B cell (primary cell): ENCODE measurements around the gene PLPPR1. TPM values are rescaled to one million over a fixed set of nuclear protein-coding genes. Genes with fewer than 3 reads are reported as not detected.

Source experiments
- ATAC-seq: fragments of 200-7000 bp; cut with Tn5 transposase; one replicate; pipeline ENCODE4 v1.10.0; 2021; ENCODE audit warnings: low read depth, mild to moderate bottlenecking, moderate number of reproducible peaks, moderate library complexity
- CTCF ChIA-PET: fragments of 350-600 bp; sonication (Branson Sonifier 250); formaldehyde crosslinking; loops from one replicate; lab custom pipeline; 2021; ENCODE audit warnings: antibody characterized with exemption, inconsistent platforms; lab: Charles Lee
- POLR2A ChIA-PET: fragments of 350-600 bp; sonication (Branson Sonifier 250); formaldehyde crosslinking; loops from one replicate; lab custom pipeline; 2021; ENCODE audit warnings: antibody characterized with exemption; lab: Charles Lee
- DNase-seq: peaks from one replicate; pipeline ENCODE4 v3.0.0; 2013
- H2AFZ ChIP-seq: 2 replicates; pipeline ENCODE4 v1.6.1; 2012; ENCODE audit warnings: mild to moderate bottlenecking, low read depth, low read length; ENCODE audit not compliant: insufficient read depth, poor library complexity, severe bottlenecking
- H3K27ac ChIP-seq, 2 donors: 1 replicate in 1 of 2; 2 replicates in 1 of 2; pipeline ENCODE4 v1.5.1; 2012 to 2013; ENCODE audit warnings: low read length in 2 of 2, mild to moderate bottlenecking in 2 of 2, moderate library complexity in 1 of 2
- H3K27me3 ChIP-seq, 4 experiments: fragments of 200-600 bp in 1 of 4; sonication (generic) in 1 of 4; replicated peaks in 1 of 4; 1 replicate in 2 of 4; 2 replicates in 2 of 4; pipeline versions ENCODE4 v1.6.1 to v1.7.0; 2013 to 2016; ENCODE audit warnings: low read length in 3 of 4, mild to moderate bottlenecking in 2 of 4, mixed read lengths in 1 of 4, moderate library complexity in 1 of 4; ENCODE audit not compliant: insufficient read depth in 4 of 4, control insufficient read depth in 3 of 4; ENCODE audit errors: control extremely low read depth in 1 of 4
- H3K36me3 ChIP-seq, 2 experiments: replicated peaks in 1 of 2; 1 replicate in 1 of 2; 2 replicates in 1 of 2; pipeline versions ENCODE4 v1.6.1 to v1.7.1; 2013; ENCODE audit warnings: low read length in 1 of 2; ENCODE audit not compliant: insufficient read depth in 2 of 2, control insufficient read depth in 1 of 2; ENCODE audit errors: control extremely low read depth in 1 of 2, extremely low read depth in 1 of 2
- H3K4me1 ChIP-seq, 2 donors: fragments of 200-600 bp in 1 of 2; sonication (generic) in 1 of 2; 1 replicate in 1 of 2; 2 replicates in 1 of 2; pipeline versions ENCODE4 v1.5.1 to v1.6.1; 2013 to 2017; ENCODE audit warnings: low read length in 2 of 2; ENCODE audit not compliant: control insufficient read depth in 2 of 2, insufficient read depth in 2 of 2
- H3K4me2 ChIP-seq: replicated peaks from 2 replicates; pipeline ENCODE3; 2012; ENCODE audit warnings: mild to moderate bottlenecking, low read depth, low read length; ENCODE audit not compliant: poor library complexity, severe bottlenecking
- H3K4me3 ChIP-seq, 5 experiments: fragments of 200-600 bp in 1 of 5; sonication (generic) in 1 of 5; 1 replicate in 3 of 5; 2 replicates in 2 of 5; pipeline versions ENCODE4 v1.5.1 to v1.7.0; 2011 to 2016; ENCODE audit warnings: low read length in 4 of 5, mild to moderate bottlenecking in 4 of 5, low read depth in 2 of 5, control low read depth in 1 of 5, moderate library complexity in 1 of 5; ENCODE audit not compliant: insufficient read depth in 1 of 5; ENCODE audit errors: control extremely low read depth in 1 of 5, extremely low read depth in 1 of 5
- H3K79me2 ChIP-seq: fragments of 200-600 bp; sonication (generic); one replicate; pipeline ENCODE4 v1.6.0; 2016; ENCODE audit warnings: low read length; ENCODE audit not compliant: control insufficient read depth, insufficient read depth
- H3K9ac ChIP-seq: fragments of 200-600 bp; sonication (generic); 2 replicates; pipeline ENCODE4 v1.6.1; 2017; ENCODE audit warnings: mild to moderate bottlenecking, low read length, moderate library complexity
- H3K9me3 ChIP-seq, 3 donors: one replicate each; pipeline versions ENCODE4 v1.6.1 to v1.7.1; 2013; ENCODE audit warnings: low read length in 2 of 3; ENCODE audit not compliant: control insufficient read depth in 2 of 3, insufficient read depth in 1 of 3; ENCODE audit errors: control extremely low read depth in 1 of 3
- H4K20me1 ChIP-seq: 2 replicates; pipeline ENCODE4 v1.6.0; 2012; ENCODE audit warnings: mild to moderate bottlenecking, low read length; ENCODE audit not compliant: insufficient read depth, control insufficient read depth, poor library complexity, severe bottlenecking
- H3K27ac Mint-ChIP-seq: one replicate; pipeline ENCODE4 v1.8.0; 2021; ENCODE audit warnings: mixed read lengths
- H3K27me3 Mint-ChIP-seq: one replicate; pipeline ENCODE4 v1.8.0; 2021; ENCODE audit warnings: mixed read lengths
- H3K4me1 Mint-ChIP-seq: one replicate; pipeline ENCODE4 v1.8.0; 2021; ENCODE audit warnings: mixed read lengths
- H3K4me3 Mint-ChIP-seq: one replicate; pipeline ENCODE4 v1.8.0; 2021; ENCODE audit warnings: mixed read lengths
- H3K9me3 Mint-ChIP-seq: one replicate; pipeline ENCODE4 v1.8.0; 2022; ENCODE audit warnings: mixed read lengths; ENCODE audit not compliant: insufficient read depth
- CTCF ChIP-seq: fragments of 200-600 bp; IDR thresholded peaks from one replicate; pipeline ENCODE4 v1.8.0; 2022; ENCODE audit warnings: antibody characterized with exemption, mild to moderate bottlenecking
- EZH2 ChIP-seq: IDR thresholded peaks from 2 replicates; pipeline ENCODE4 v1.6.1; 2012; ENCODE audit warnings: borderline replicate concordance, low read depth, mild to moderate bottlenecking, moderate library complexity, low read length; ENCODE audit not compliant: insufficient read depth, poor library complexity, severe bottlenecking
- WGBS: methylation state at CpG from one replicate; pipeline ENCODE4 v1.1.5; 2013; ENCODE audit warnings: missing lambda C conversion rate; ENCODE audit not compliant: insufficient coverage; 5-methylcytosine and 5-hydroxymethylcytosine counted together
- intact Hi-C: fragments of 100-400 bp; cut with micrococcal nuclease; formaldehyde crosslinking; loops from one replicate; pipeline ENCODE4 v1.10.0; 2022
- polyA plus RNA-seq: library from polyadenylated mRNA; depleted of rRNA; stranded (reverse); fragments of >200 nt; gene quantifications from 2 replicates; pipeline ENCODE4 v1.2.3, GENCODE V29; 2012
- total RNA-seq, 2 donors: library from RNA; stranded (reverse); fragments of 120-200 nt in 1 of 2; gene quantifications; 1 replicate in 1 of 2; 2 replicates in 1 of 2; pipeline versions ENCODE4 v1.2.3 to v1.2.4, GENCODE V29; 2013 to 2022

Gene PLPPR1
- total and polyA plus RNA-seq, 2 donors (not counting 1 experiment from before 2014, with no cell fraction given) = not detected

DNA sequence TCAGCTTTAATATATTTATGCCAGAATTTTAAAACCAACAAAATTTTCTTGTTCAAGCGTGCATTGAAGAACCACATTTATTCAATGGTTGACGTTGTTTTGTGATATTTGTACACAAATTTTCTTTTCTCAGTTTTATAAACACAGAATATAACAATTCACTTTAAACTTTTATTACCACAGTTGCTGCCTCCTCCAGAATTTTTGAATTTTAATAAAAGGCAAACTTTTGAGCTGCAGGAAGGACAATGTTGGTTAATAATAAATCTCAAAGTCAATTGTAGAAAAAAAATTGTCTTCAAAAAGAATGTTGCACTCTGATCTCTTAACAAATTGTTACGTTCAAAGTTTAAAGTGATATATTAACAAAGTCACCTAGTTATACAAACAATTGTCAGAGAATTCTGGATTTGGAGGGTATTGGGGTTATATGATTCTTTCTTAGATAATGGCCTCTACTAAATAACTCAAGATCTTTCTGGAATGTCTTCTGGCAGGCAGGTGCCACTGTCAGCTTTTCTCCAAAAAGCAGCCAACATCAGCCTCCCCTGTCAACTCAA lies 295.8 kb downstream of the PLPPR1 start:
- H3K4me1 Mint-ChIP-seq = no peaks in the 10 kb centered on the region
- Histone ChIP-seq H3K4me1 (no peaks in the 10 kb centered on the region), H3K9ac (no peak overlapping the region), H3K36me3 (no peaks in the 10 kb centered on the region), H4K20me1 (no peaks in the 10 kb centered on the region), H2AFZ (no peak overlapping the region), H3K4me2 (no peak overlapping the region), H3K27me3 (peaks cover 0 to 3% (median 0%) of the 10 kb centered on the region in 4 experiments), H3K79me2 (no peaks in the 10 kb centered on the region), H3K9me3 (no peaks in the 10 kb centered on the region), H3K27ac (no peak overlapping the region), H3K4me3 (no peak overlapping the region)
- DNase-seq (no peak), ATAC-seq (no peak)
- peaks cover 27% of the 10 kb centered on the region for H3K27me3 Mint-ChIP-seq
- POLR2A ChIA-PET = no interaction called here
- TF ChIP-seq EZH2 = no peak
- no peak for TF ChIP-seq CTCF
- intact Hi-C loops = no loop called here
- no CpG with 5 or more reads among the region's 3 CpGs for WGBS
- H3K4me3 Mint-ChIP-seq = no peak overlapping the region
- peaks cover 6% of the 10 kb centered on the region for H3K9me3 Mint-ChIP-seq
- CTCF ChIA-PET = interaction anchor here (3.1 kb wide), 1 partner anchor 13 kb away, joined by 12 read pairs; no protein-coding TSS in a partner anchor
- no peak overlapping the region for H3K27ac Mint-ChIP-seq

- H3K4me2 ChIP-seq = no peak overlapping the region
- H3K27me3 ChIP-seq = peaks cover 0 to 3% (median 0%) of the 10 kb centered on the region in 4 experiments
- H3K9ac ChIP-seq = no peak overlapping the region
- H2AFZ ChIP-seq = no peak overlapping the region
- Mint-ChIP-seq H3K27ac (no peak overlapping the region), H3K9me3 (peaks cover 6% of the 10 kb centered on the region), H3K4me1 (no peaks in the 10 kb centered on the region), H3K4me3 (no peak overlapping the region), H3K27me3 (peaks cover 22% of the 10 kb centered on the region)
- H3K9me3 ChIP-seq = no peaks in the 10 kb centered on the region
- H3K79me2 ChIP-seq = no peaks in the 10 kb centered on the region
- no peak overlapping the region for H3K4me3 ChIP-seq
- DNase-seq (no peak), ATAC-seq (no peak)
- H3K27ac ChIP-seq = no peak overlapping the region
- WGBS = no CpG with 5 or more reads among the region's 2 CpGs
- no peak for TF ChIP-seq CTCF
- TF ChIP-seq EZH2 = no peak
- no peaks in the 10 kb centered on the region for H3K36me3 ChIP-seq
- intact Hi-C loops = no loop called here
- CTCF ChIA-PET = interaction anchor here (1.6 to 3.1 kb wide), 2 partner anchors 9 to 14 kb away, joined by 3 to 12 read pairs; no protein-coding TSS in a partner anchor
- no peaks in the 10 kb centered on the region for H4K20me1 ChIP-seq
- POLR2A ChIA-PET = no interaction called here
- H3K4me1 ChIP-seq = no peaks in the 10 kb centered on the region
These were observed 296.5 kb downstream of the PLPPR1 start for GRCh38 chr9:101325053-101325452.
